ENCODE results near the gene NNAT.
"Not testable (repeated sequence)": the region's sequence is repeated elsewhere in the genome, so short reads cannot be mapped to it uniquely, and the experiment has no call there.

NNAT gene

GRCh38 chr20:37521061-37521771 is at the start of gene NNAT:
TSS of gene NNAT (plus strand) at chr20:37521250. CDS start at chr20:37521332, 82 bp downstream.
- DNase-seq (ENCODE audit: low read depth), result no peak

GRCh38 chr20:37471741-37472235 is 49.3 kb upstream of the NNAT start:
- DNase-seq (ENCODE audit: low read depth), result no peak

- not testable (repeated sequence) for DNase-seq (ENCODE audit: low read depth)
Observed at GRCh38 chr20:37472435-37472834, 48.6 kb upstream of the NNAT start.

GRCh38 chr20:37473249-37474000 is 47.6 kb upstream of the NNAT start:
- DNase-seq (ENCODE audit: low read depth), result no peak

GRCh38 chr20:37474386-37474785 is 46.7 kb upstream of the NNAT start:
- DNase-seq (ENCODE audit: low read depth), result no peak

- DNase-seq (ENCODE audit: low read depth), result no peak
Observed at GRCh38 chr20:37475252-37475651, 45.8 kb upstream of the NNAT start.

GRCh38 chr20:37477041-37477440 is 44.0 kb upstream of the NNAT start:
- DNase-seq (ENCODE audit: low read depth), result no peak

- DNase-seq (ENCODE audit: low read depth), result no peak
Observed at GRCh38 chr20:37479266-37479665, 41.8 kb upstream of the NNAT start.

GRCh38 chr20:37479925-37480691 is 40.9 kb upstream of the NNAT start:
- no peak for DNase-seq (ENCODE audit: low read depth)

- DNase-seq (ENCODE audit: low read depth), result no peak
Observed at GRCh38 chr20:37480919-37481318, 40.1 kb upstream of the NNAT start.

- no peak for DNase-seq (ENCODE audit: low read depth)
Observed at GRCh38 chr20:37481610-37482009, 39.4 kb upstream of the NNAT start.

- DNase-seq (ENCODE audit: low read depth), result no peak
Observed at GRCh38 chr20:37484331-37484730, 36.7 kb upstream of the NNAT start.

GRCh38 chr20:37486209-37486608 is 34.8 kb upstream of the NNAT start:
- not testable (repeated sequence) for DNase-seq (ENCODE audit: low read depth)

GRCh38 chr20:37490663-37491350 is 30.2 kb upstream of the NNAT start:
- DNase-seq (ENCODE audit: low read depth), result no peak

- no peak for DNase-seq (ENCODE audit: low read depth)
Observed at GRCh38 chr20:37492096-37492625, 28.9 kb upstream of the NNAT start.

GRCh38 chr20:37492945-37493344 is 28.1 kb upstream of the NNAT start:
- DNase-seq (ENCODE audit: low read depth), result no peak

- no peak for DNase-seq (ENCODE audit: low read depth)
Observed at GRCh38 chr20:37494301-37494700, 26.7 kb upstream of the NNAT start.

- DNase-seq (ENCODE audit: low read depth), result no peak
Observed at GRCh38 chr20:37494796-37495195, 26.3 kb upstream of the NNAT start.

- no peak for DNase-seq (ENCODE audit: low read depth)
Observed at GRCh38 chr20:37498066-37498665, 22.9 kb upstream of the NNAT start.

GRCh38 chr20:37500311-37500710 is 20.7 kb upstream of the NNAT start:
- no peak for DNase-seq (ENCODE audit: low read depth)

GRCh38 chr20:37501940-37502339 is 19.1 kb upstream of the NNAT start:
- DNase-seq (ENCODE audit: low read depth), result no peak

Measured in fibroblast of the conjunctiva (primary cell).